Adrenal gland (tissue), 12 donors: Measurements from ENCODE around the gene SHMT2. TPM values are rescaled to one million over a fixed set of nuclear protein-coding genes. Genes with fewer than 3 reads are reported as not detected.

ENCODE experiments used
- DNase-seq, 7 donors: peaks; one replicate each; pipeline ENCODE4 v3.0.0-alpha.2; 2019 to 2020
- H3K27ac ChIP-seq, 5 donors: fragments of 200-600 bp; sonication (generic) in 4 of 5; 1 replicate in 3 of 5; 2 replicates in 2 of 5; pipeline versions ENCODE4 v1.5.1 to v1.8.0; 2016 to 2020; ENCODE audit warnings: mild to moderate bottlenecking in 1 of 5
- H3K27me3 ChIP-seq: fragments of 200-600 bp; 2 replicates; pipeline ENCODE4 v1.8.0; 2021
- H3K36me3 ChIP-seq, 2 donors: fragments of 200-600 bp; replicated peaks in 1 of 2; 1 replicate in 1 of 2; 2 replicates in 1 of 2; pipeline versions ENCODE4 v1.5.1 to v1.8.0; 2018 to 2022
- H3K4me1 ChIP-seq, 2 donors: fragments of 200-600 bp; replicated peaks in 1 of 2; 1 replicate in 1 of 2; 2 replicates in 1 of 2; pipeline versions ENCODE4 v1.5.1 to v1.8.0; 2018 to 2021
- H3K4me3 ChIP-seq, 4 donors: fragments of 200-600 bp; sonication (generic) in 3 of 4; one replicate each; pipeline ENCODE4 v1.5.1; 2016 to 2018
- H3K9me3 ChIP-seq, 3 donors: fragments of 200-600 bp; sonication (generic) in 1 of 3; replicated peaks in 1 of 3; 1 replicate in 2 of 3; 2 replicates in 1 of 3; pipeline versions ENCODE4 v1.5.1 to v1.8.0; 2016 to 2021
- POLR2A ChIP-seq, 2 donors: fragments of 450-650 bp; IDR thresholded peaks; one replicate each; pipeline ENCODE4 v1.6.1; 2017; ENCODE audit warnings: antibody characterized with exemption in 2 of 2, mild to moderate bottlenecking in 2 of 2, moderate library complexity in 1 of 2
- WGBS, 4 donors: extraction: QIAGEN DNeasy Blood & Tissue Kit in 2 of 4; methylation state at CpG; one replicate each; pipeline versions ENCODE4 v1.1.5 to v1.1.7; 2013 to 2017; 5-methylcytosine and 5-hydroxymethylcytosine counted together
- intact Hi-C, 2 donors: fragments of 100-400 bp; cut with DNase I; formaldehyde crosslinking; loops; one replicate each; pipeline versions ENCODE4 v1.14.1 to v1.15.0; 2022 to 2023
- polyA plus RNA-seq, 3 donors: library from polyadenylated mRNA; stranded (reverse); fragments of 200-250 nt in 2 of 3; fragments of 350-450 nt in 1 of 3; fragmentation: Illumina TruSeq in 1 of 3; extraction: RNeasy Lipid Tissue Mini Kit (QIAGEN cat#74804) in 1 of 3; gene quantifications; one replicate each; pipeline ENCODE4 v1.2.3, GENCODE V29; 2013 to 2014
- total RNA-seq, 9 donors: library from RNA; depleted of rRNA in 4 of 9; stranded (reverse); fragments of >200 nt in 4 of 9; fragments of 120-200 nt in 1 of 9; fragmentation: NEBNext Ultra II Directional in 1 of 9; extraction: Animal tissue kit (Norgen Biotek cat#: 25700) in 1 of 9; gene quantifications; one replicate each; pipeline versions ENCODE4 v1.1.0 to v1.2.4, GENCODE V29; 2013 to 2023
- TF ChIP-seq, protein P1 (sequence below), 6 experiments: fragments of 450-650 bp in 4 of 6; fragments of 200-600 bp in 2 of 6; sonication (generic) in 1 of 6; IDR thresholded peaks; 1 replicate in 5 of 6; 2 replicates in 1 of 6; pipeline versions ENCODE4 v1.5.1 to v1.8.0; 2016 to 2021; ENCODE audit warnings: antibody characterized with exemption in 6 of 6, mild to moderate bottlenecking in 2 of 6, moderate library complexity in 1 of 6
- donor health status: healthy with polysubstance abuse.
- donor health status: Bipolar disorder and iron deficiency.
- donor health status: DM: yes; HTN: yes; CAD: no.
- donor health status: DM: no; HTN: no; CAD: no.
- donor health status: DM: no; HTN: no; CAD: no.
- donor health status: DM: yes; HTN: yes; CAD: no.

Gene SHMT2
- total and polyA plus RNA-seq, 12 donors, result 25.2 to 94.7 (median 65.0) TPM

DNA sequence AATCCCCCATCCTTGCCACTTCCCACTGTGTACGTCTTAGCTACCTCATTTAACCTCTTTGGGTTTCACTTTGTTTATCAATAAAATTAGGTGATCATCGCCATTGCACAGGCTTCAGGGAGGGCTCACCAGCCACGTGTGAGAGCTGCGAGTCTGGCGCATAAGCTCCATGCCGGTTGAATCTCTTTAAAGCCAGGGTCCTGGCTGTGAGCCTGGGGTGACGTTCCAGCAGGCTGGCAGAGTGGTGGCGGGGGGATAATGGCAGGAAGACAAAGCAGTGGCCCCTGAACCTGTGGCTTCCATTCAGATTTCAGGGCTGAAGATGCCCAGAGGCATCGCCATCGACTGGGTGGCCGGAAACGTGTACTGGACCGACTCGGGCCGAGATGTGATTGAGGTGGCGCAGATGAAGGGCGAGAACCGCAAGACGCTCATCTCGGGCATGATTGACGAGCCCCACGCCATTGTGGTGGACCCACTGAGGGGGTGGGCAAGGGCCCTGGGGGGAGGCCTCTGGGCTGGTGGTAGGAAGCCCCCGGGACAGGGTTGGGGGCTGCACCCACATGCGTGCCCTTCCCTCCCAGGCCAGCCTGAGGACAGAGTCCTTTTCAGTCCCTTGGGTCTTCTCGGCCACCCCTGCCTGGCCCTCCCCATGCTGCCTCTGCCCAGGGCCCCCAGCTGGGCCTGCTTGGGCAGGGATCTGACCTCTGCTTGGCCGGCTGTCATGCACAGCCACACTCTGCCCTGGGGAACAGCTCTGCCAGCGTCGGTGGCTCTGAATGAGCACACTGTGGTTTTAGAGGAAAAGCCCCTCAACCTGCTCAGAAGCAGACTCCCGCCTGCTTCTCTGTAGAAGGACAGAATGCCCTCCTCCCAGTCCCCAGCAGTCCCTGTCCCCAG lies 21.5 kb upstream of the SHMT2 start:
- H3K4me3 ChIP-seq, result no peak overlapping the region
- WGBS, 4 donors, result 86 to 91% (median 88%) methylated on average over 23 to 29 of the region's 29 CpGs
- no peaks in the 10 kb centered on the region for H3K4me1 ChIP-seq
- DNase-seq, result no peak
- H3K9me3 ChIP-seq, result no peaks in the 10 kb centered on the region
- intact Hi-C loops, result loop anchor here in 1 of 2 donors (5.0 kb wide), 1 partner anchor 34 kb away; no protein-coding TSS in a partner anchor
- peaks cover 0 to 90% of the 10 kb centered on the region in 2 donors for H3K36me3 ChIP-seq
- H3K27ac ChIP-seq, result no peak overlapping the region
- no peaks in the 10 kb centered on the region for H3K27me3 ChIP-seq
- TF ChIP-seq, protein P1, sequence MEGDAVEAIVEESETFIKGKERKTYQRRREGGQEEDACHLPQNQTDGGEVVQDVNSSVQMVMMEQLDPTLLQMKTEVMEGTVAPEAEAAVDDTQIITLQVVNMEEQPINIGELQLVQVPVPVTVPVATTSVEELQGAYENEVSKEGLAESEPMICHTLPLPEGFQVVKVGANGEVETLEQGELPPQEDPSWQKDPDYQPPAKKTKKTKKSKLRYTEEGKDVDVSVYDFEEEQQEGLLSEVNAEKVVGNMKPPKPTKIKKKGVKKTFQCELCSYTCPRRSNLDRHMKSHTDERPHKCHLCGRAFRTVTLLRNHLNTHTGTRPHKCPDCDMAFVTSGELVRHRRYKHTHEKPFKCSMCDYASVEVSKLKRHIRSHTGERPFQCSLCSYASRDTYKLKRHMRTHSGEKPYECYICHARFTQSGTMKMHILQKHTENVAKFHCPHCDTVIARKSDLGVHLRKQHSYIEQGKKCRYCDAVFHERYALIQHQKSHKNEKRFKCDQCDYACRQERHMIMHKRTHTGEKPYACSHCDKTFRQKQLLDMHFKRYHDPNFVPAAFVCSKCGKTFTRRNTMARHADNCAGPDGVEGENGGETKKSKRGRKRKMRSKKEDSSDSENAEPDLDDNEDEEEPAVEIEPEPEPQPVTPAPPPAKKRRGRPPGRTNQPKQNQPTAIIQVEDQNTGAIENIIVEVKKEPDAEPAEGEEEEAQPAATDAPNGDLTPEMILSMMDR (IDR thresholded peaks at IDR 0.05), result no peak
- no peak for TF ChIP-seq POLR2A (IDR thresholded peaks at IDR 0.05)

DNA sequence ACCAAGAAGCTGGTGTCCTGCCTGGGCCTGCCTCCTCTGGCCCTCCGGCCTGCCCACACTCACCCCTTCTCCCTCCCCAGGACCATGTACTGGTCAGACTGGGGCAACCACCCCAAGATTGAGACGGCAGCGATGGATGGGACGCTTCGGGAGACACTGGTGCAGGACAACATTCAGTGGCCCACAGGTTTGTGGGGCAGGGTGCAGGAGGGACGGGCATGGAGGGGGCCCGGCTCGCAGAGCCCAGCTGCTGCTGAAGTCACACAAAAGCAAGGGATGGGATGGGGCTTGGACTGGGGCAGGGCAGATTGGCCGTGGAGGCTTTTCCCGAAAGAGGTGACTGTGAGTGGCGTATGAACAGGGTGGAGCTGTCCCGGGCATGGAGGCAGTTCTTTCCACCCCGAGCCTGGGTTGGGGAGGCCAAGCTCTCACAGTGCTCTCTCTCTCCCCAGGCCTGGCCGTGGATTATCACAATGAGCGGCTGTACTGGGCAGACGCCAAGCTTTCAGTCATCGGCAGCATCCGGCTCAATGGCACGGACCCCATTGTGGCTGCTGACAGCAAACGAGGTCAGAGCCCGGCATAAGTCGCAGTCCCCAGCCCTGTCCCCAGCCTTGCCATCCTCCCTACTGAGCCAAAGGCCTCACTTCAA lies 20.8 kb upstream of the SHMT2 start:
- intact Hi-C loops, result loop anchor here in 1 of 2 donors (5.0 kb wide), 1 partner anchor 34 kb away; no protein-coding TSS in a partner anchor
- TF ChIP-seq POLR2A (IDR thresholded peaks at IDR 0.05), result no peak
- TF ChIP-seq, protein P1 (IDR thresholded peaks at IDR 0.05), result no peak
- Histone ChIP-seq H3K9me3 (no peaks in the 10 kb centered on the region), H3K4me3 (no peak overlapping the region), H3K4me1 (no peaks in the 10 kb centered on the region), H3K27me3 (no peaks in the 10 kb centered on the region), H3K36me3 (peaks cover 0 to 82% of the 10 kb centered on the region in 2 donors), H3K27ac (no peak overlapping the region)
- no peak for DNase-seq
- 84 to 91% (median 90%) methylated on average over 12 to 22 of the region's 22 CpGs for WGBS, 4 donors

DNA sequence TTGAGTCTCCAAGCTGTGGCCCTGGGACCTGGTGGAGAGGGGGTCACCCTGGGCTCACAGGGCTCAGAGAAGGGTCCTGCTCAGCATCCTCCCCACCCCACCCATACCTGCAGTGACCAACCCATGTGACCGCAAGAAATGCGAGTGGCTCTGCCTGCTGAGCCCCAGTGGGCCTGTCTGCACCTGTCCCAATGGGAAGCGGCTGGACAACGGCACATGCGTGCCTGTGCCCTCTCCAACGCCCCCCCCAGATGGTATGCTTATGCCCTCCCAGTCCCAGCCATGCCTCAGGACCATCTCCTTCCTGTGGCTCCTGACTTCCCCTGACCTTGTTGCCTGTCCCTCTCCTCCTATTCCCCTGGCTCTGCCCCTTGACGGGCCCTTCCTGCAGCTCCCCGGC lies 19.6 kb upstream of the SHMT2 start:
- no peak overlapping the region for H3K27ac ChIP-seq

More for the DNA sequence above, 19.6 kb upstream of the SHMT2 start:
- peaks cover 0 to 71% of the 10 kb centered on the region in 2 donors for H3K36me3 ChIP-seq
- 89 to 94% (median 89%) methylated on average over 2 to 8 of the region's 8 CpGs for WGBS, 4 donors
- intact Hi-C loops, result loop anchor here in 1 of 2 donors (5.0 kb wide), 2 partner anchors 32 to 242 kb away; no protein-coding TSS in a partner anchor
- peaks cover 3% of the 10 kb centered on the region for H3K27me3 ChIP-seq
- H3K4me3 ChIP-seq, result no peak overlapping the region
- H3K9me3 ChIP-seq, result no peaks in the 10 kb centered on the region
- no peaks in the 10 kb centered on the region for H3K4me1 ChIP-seq
- no peak for DNase-seq
- TF ChIP-seq, protein P1 (IDR thresholded peaks at IDR 0.05), result no peak
- no peak for TF ChIP-seq POLR2A (IDR thresholded peaks at IDR 0.05)
